Loucy (cell line): Measurements from ENCODE around the gene TUBA8.
"Not testable (repeated sequence)": the region's sequence is repeated elsewhere in the genome, so short reads cannot be mapped to it uniquely, and the experiment has no call there.

ENCODE experiments used
- H2AFZ ChIP-seq: fragments of 200-600 bp; sonication (generic); 2 replicates; pipeline ENCODE4 v1.6.0; 2016; ENCODE audit warnings: antibody characterized with exemption, mild to moderate bottlenecking, low read length, moderate library complexity
- H3F3A ChIP-seq: fragments of 200-600 bp; 2 replicates; pipeline ENCODE4 v1.6.0; 2016; ENCODE audit warnings: antibody characterized with exemption, low read depth, mild to moderate bottlenecking
- H3K27me3 ChIP-seq: fragments of 200-600 bp; sonication (generic); 2 replicates; pipeline ENCODE4 v1.6.1; 2014; ENCODE audit warnings: low read length, mild to moderate bottlenecking; ENCODE audit not compliant: insufficient read depth, poor library complexity, severe bottlenecking
- H3K36me3 ChIP-seq: fragments of 200-600 bp; sonication (generic); 2 replicates; pipeline ENCODE4 v1.6.1; 2016; ENCODE audit warnings: low read length; ENCODE audit not compliant: insufficient read depth
- H3K4me1 ChIP-seq: fragments of 200-600 bp; sonication (generic); 2 replicates; pipeline ENCODE4 v1.5.1; 2014; ENCODE audit warnings: low read length, mild to moderate bottlenecking; ENCODE audit not compliant: insufficient read depth, poor library complexity, severe bottlenecking
- H3K4me2 ChIP-seq: fragments of 200-600 bp; sonication (generic); 2 replicates; pipeline ENCODE4 v1.6.0; 2014; ENCODE audit warnings: antibody characterized with exemption, low read length, low read depth, mild to moderate bottlenecking; ENCODE audit not compliant: poor library complexity, severe bottlenecking
- H3K4me3 ChIP-seq: fragments of 200-600 bp; sonication (generic); 2 replicates; pipeline ENCODE4 v1.5.1; 2014; ENCODE audit warnings: low read length, mild to moderate bottlenecking, mixed read lengths; ENCODE audit not compliant: poor library complexity, severe bottlenecking
- H3K79me2 ChIP-seq: fragments of 200-600 bp; sonication (generic); 2 replicates; pipeline ENCODE4 v1.6.1; 2014; ENCODE audit warnings: low read length; ENCODE audit not compliant: insufficient read depth
- H3K9ac ChIP-seq: fragments of 200-600 bp; sonication (generic); 2 replicates; pipeline ENCODE4 v1.6.0; 2014; ENCODE audit warnings: mild to moderate bottlenecking, low read depth, low read length, moderate library complexity; ENCODE audit not compliant: poor library complexity, severe bottlenecking
- H3K9me2 ChIP-seq: fragments of 200-600 bp; sonication (generic); replicated peaks from 2 replicates; pipeline ENCODE4 v1.6.1; 2016; ENCODE audit warnings: low read depth, low read length, mixed read lengths
- H3K9me3 ChIP-seq: fragments of 200-600 bp; sonication (generic); 2 replicates; pipeline ENCODE4 v1.6.1; 2014; ENCODE audit warnings: mild to moderate bottlenecking, antibody characterized with exemption, low read length, low read depth; ENCODE audit not compliant: insufficient read depth
- H4K20me1 ChIP-seq: fragments of 200-600 bp; sonication (generic); 2 replicates; pipeline ENCODE4 v1.6.0; 2014; ENCODE audit warnings: antibody characterized with exemption, low read length, mild to moderate bottlenecking; ENCODE audit not compliant: insufficient read depth, poor library complexity, severe bottlenecking
- CTCF ChIP-seq: fragments of 200-600 bp; sonication (generic); conservative IDR thresholded peaks from 2 replicates; pipeline ENCODE4 v1.5.1; 2014; ENCODE audit warnings: mild to moderate bottlenecking, antibody characterized with exemption, low read length
- EZH2phosphoT487 ChIP-seq: fragments of 200-600 bp; IDR thresholded peaks from 2 replicates; pipeline ENCODE4 v1.6.1; 2018; ENCODE audit warnings: antibody characterized with exemption, mild to moderate bottlenecking, moderate library complexity, borderline replicate concordance

The TUBA8 gene

GRCh38 chr22:18110194-18110953, at the start of gene TUBA8:
TSS of gene TUBA8 (plus strand) at chr22:18110809. CDS start at chr22:18110866, 57 bp downstream.
- Histone ChIP-seq H3K9ac (peak within 1 kb of the TSS; percentile 83), H3K9me2 (no peaks in the 10 kb centered on the region), H3K27me3 (no peaks in the 10 kb centered on the region), H3K4me3 (peak within 1 kb of the TSS; percentile 79), H3K4me2 (peak within 1 kb of the TSS; percentile 87), H3K36me3 (no peaks in the 10 kb centered on the region), H3K79me2 (peaks cover 31% of the 10 kb centered on the region), H2AFZ (peak within 1 kb of the TSS; percentile 83), H3K4me1 (peaks cover 49% of the 10 kb centered on the region), H4K20me1 (no peaks in the 10 kb centered on the region), H3F3A (peaks cover 16% of the 10 kb centered on the region), H3K9me3 (no peaks in the 10 kb centered on the region)
- TF ChIP-seq EZH2phosphoT487 (no peak), CTCF (no peak)

GRCh38 chr22:18062421-18062820, 48.2 kb upstream of the TUBA8 start:
- H3K4me3 ChIP-seq: no peak overlapping the region
- H3K9ac ChIP-seq: no peak overlapping the region
- H3F3A ChIP-seq: no peaks in the 10 kb centered on the region
- no peaks in the 10 kb centered on the region for H3K27me3 ChIP-seq
- H3K9me3 ChIP-seq: no peaks in the 10 kb centered on the region
- no peaks in the 10 kb centered on the region for H3K4me1 ChIP-seq
- H3K9me2 ChIP-seq: no peaks in the 10 kb centered on the region
- no peak overlapping the region for H2AFZ ChIP-seq
- H3K79me2 ChIP-seq: no peaks in the 10 kb centered on the region
- H3K36me3 ChIP-seq: no peaks in the 10 kb centered on the region
- H3K4me2 ChIP-seq: no peak overlapping the region
- H4K20me1 ChIP-seq: no peaks in the 10 kb centered on the region
- no peak for TF ChIP-seq CTCF
- TF ChIP-seq EZH2phosphoT487: no peak

DNA sequence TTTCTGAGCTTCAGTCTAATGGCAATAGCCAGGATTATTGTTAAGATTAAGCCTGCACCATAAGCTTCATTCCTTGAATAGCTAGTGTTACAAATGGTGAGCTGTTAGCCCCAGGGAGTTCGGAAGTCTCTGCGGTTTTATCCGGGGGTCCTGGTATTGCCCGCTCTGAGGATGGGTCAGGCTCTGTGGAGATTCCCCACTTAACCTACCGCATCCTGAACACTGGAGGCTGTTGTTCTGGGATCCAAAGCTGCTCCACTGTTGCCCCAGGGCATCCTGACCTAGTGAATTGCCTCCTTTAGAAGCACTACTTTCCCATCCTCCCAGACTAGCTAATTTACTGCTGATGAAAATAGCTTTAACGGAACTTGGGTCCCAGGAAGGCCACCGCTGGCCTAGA, 47.3 kb upstream of the TUBA8 start:
- Histone ChIP-seq H3K27me3 (no peaks in the 10 kb centered on the region), H3K9me2 (no peaks in the 10 kb centered on the region), H3K79me2 (no peaks in the 10 kb centered on the region), H2AFZ (no peak overlapping the region), H4K20me1 (no peaks in the 10 kb centered on the region), H3K4me2 (no peak overlapping the region), H3K4me3 (no peak overlapping the region), H3K4me1 (no peaks in the 10 kb centered on the region), H3K9me3 (no peaks in the 10 kb centered on the region), H3F3A (no peaks in the 10 kb centered on the region), H3K9ac (no peak overlapping the region), H3K36me3 (no peaks in the 10 kb centered on the region)
- no peak for TF ChIP-seq EZH2phosphoT487

- H3K4me1 ChIP-seq, H3K4me2 ChIP-seq, H3K36me3 ChIP-seq, H3K9me2 ChIP-seq, H3K27me3 ChIP-seq, H4K20me1 ChIP-seq, H3K9me3 ChIP-seq, H2AFZ ChIP-seq, H3K4me3 ChIP-seq, H3K79me2 ChIP-seq, H3K9ac ChIP-seq, H3F3A ChIP-seq: not testable (repeated sequence)
Observed at GRCh38 chr22:18063715-18064114, 46.9 kb upstream of the TUBA8 start.
